GM21381 (cell line): ENCODE data around the gene LAMC1.

Experiments
- ATAC-seq: cut with Tn5 transposase; IDR thresholded peaks from one replicate; pipeline ENCODE4 v1.9.1; 2021; ENCODE audit warnings: mild to moderate bottlenecking, moderate library complexity; ENCODE audit not compliant: unreplicated experiment

Gene LAMC1

DNA sequence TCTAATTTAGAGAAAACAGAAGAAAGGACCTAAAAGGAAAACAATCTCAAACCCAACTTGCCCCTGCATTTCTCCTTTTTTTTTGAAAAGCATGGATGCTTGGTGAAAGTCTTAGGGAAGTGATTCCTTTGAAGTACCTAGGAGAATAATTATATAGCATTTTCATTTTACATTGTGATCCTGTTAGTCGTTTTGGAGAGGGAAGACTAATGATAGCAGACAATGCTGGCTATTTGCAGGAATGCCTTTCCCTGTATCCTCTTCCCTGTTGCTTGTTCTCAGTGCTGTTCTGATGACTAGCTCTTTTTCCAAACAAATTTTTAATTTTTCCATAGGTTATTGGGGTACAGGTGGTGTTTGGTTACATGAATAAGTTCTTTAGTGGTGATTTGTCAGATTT lies 53.9 kb downstream of the LAMC1 start:
- no peak for ATAC-seq

DNA sequence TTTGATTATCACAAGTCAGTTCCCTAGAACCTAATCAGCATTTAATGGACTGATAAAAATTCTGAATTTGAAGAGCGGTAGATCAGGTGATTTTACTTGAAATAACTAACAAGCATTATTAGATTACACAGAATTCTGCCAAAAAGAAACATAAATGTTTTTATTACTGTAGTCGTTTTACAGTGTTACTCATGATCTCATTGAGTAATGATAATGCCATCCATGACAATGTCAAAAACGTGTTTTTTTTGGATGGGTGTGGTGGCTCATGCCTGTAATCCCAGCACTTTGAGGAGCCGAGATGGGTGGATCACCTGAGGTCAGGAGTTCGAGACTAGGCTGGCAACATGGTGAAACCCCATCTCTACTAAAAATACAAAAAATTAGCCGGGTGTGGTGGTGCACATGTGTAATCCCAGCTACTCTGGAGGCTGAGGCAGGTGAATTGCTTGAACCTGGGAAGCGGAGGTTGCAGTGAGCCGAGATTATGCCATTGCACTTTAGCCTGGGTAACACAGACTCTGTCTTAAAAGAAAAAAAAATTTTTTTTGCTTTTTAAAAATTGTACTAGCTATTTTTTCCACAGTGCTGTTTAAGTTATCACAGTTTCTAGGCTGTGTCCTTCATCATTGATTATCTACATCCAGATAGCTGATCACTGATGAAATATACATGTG lies 56.6 kb downstream of the LAMC1 start:
- no peak for ATAC-seq

DNA sequence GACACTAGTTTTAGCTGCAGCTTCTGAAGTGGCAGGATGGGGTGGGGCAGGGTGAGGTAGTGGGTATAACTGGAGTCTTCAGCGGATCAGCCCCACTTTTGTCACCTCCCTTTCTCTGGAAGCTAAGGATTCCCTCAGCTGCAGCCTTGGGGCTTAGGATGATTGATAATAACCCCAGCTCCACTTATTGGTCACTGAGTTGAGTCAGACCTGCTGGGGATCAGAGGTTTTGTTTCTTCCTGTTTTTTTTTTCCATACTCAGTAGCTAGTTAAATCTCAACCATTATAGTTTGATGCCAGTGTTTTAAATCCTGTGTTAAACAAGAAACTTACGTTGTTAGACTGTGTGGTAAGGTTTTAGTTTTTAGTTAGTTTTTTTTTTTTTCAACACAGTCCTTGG lies 57.2 kb downstream of the LAMC1 start:
- ATAC-seq: no peak

DNA sequence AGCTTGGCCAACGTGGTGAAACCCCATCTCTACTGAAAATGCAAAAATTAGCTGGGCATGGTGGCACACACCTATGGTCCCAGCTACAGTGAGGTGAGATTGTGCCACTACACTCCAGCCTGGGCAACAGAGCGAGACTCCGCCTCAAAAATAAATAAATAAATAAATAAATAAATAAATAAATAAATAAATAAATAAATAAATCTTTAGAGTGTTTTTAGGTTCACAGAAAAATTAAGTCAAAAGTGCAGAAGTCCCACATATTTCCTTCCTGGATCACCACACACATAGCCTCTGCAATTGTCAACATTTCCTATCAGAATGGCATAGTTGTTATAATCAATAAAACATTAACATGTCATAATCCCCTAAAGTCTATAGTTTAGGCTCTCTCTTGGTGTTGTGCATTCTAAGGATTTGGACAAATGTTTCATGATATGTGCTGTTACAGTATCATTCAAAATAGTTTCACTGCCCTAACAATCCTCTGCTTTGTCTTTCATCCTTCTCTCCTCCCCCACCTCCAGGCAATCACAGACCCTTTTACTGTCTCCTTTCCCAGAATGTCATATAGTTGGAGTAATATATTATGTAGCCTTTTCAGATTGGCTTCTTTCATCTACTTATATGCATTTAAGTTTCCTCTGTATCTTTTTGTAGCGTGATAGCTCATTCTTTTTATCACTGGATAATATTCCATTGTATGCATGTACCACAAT lies 58.3 kb downstream of the LAMC1 start:
- ATAC-seq: no peak

DNA sequence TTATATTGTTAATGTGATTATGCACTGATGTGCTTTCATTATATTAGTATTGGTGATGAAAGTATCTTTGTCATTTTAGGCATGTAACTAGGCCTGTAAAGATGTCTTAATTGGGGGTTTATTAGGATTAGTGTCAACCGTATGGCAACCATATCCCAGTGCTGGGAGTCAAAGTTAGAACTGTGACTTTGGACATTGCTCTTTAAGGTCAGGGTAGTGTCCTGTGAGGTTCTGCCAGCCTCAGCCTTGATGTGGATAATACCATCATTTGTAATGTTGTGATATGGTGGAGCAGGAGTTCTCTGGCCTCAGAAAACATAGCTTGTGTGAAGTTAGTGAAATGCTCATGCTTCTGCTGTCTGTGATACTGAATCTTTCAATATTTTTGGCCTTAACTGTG lies 59.4 kb downstream of the LAMC1 start:
- no peak for ATAC-seq

DNA sequence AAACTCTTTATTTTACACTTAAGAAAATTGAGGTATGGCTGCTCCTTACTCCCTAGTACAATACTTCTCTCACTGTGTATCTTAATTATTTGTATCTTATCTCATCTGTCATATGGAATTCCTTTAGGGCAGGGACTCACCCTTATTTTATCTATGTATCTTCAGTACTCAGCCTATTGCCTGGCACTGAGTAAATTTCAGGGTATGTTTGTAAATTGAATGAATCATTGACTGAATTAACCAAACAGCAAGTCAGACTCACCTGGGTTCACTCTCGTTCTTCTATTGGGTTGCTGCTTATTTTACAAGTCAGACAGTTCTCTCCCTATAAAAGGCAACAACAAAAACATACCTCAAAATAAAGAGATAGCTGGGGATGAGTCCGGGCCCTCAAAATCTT lies 63.8 kb downstream of the LAMC1 start:
- no peak for ATAC-seq

DNA sequence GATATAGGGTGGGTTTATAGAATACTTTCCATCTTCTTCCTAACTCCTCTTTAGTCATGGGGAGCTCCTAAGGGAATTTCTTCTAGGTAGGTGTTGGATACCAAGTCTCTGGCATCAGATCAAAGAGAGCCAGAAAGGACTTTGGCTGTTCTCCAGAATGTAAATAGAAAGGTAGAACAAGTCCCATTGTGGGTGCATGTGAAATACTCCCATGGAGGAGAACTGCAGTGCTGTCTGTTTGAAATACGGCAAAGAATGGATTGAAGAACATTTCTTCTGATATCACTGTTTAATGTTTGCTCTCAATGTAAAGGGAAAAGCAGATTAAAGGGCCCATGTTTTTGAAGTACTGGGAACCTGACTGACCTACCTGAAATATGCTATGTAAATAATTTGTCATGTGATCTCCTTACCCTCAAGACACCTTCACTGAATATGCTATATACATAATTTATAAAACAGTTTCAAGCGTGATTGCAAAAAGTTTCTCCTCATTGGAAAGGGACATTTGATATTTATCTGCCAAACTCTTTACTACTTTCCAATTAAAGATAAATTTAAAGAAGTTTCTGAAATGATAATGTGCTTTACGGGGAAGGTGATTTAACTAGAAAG lies 65.9 kb downstream of the LAMC1 start:
- no peak for ATAC-seq

DNA sequence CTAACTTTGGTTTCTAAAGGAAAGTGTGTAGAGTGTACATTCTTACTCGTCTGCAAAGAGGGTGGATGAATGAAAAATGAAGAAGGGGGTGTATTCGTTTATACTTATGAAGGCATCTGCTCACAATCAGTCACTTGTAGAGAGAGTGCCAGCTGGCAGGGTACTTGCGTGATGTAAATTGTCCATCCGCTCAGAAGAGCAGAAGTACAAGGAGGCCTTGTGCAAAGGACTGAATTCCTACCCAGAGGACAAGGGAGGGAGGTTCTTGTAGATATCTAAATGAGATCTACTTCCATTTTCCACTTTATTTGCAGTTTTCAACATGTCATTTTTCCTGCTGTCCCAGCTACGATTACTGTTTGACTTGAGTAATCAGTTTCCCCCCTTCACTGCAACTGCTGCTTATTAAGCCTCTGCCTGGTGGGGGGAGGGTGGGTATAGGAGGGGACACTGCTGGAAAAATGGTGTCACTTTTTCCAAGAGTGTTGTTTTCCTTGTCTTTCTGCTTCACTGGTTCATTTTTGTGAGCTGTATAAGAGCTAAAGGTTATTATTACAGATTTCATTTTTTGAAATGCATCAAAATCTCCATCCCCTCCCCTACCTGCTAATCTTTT lies 67.3 kb downstream of the LAMC1 start:
- ATAC-seq: no peak

DNA sequence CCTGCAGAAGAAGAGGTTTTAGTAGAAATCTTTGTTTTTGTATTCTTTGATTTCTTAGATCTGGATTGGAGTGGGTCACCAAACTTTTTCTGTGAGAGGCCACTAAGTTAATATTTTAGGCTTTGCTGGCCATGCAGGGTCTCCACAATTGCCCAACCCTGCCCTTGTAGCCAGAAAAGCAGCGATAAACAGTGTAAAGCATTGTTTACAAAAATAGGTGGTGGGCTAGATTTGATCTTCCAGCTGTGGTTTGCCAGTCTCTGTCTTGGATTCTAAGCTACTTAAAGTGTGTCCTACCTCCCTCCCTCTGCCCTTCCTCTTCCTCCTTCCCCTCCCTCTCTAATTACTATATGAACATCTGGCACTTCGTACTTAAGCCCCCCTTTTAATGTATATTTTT lies 68.0 kb downstream of the LAMC1 start:
- ATAC-seq: no peak

DNA sequence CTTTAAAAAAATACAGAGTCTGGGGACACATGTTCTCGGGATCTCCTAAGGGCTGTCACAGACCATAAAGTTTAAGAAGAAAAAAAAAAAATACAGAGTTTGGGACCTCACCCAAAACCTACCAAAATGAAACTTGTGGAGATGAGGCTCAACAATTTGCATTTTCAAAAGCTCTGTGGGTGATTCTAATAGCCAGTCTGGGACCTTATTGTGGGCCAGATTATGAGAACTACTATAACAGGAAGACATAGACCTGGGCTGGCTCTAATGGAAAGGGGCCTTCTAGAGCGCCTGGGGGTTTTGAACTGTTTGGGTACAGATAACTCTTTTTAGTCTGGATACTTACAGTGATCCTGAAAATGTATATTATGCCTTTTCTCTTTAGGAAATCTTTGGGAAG lies 69.1 kb downstream of the LAMC1 start:
- ATAC-seq: no peak

DNA sequence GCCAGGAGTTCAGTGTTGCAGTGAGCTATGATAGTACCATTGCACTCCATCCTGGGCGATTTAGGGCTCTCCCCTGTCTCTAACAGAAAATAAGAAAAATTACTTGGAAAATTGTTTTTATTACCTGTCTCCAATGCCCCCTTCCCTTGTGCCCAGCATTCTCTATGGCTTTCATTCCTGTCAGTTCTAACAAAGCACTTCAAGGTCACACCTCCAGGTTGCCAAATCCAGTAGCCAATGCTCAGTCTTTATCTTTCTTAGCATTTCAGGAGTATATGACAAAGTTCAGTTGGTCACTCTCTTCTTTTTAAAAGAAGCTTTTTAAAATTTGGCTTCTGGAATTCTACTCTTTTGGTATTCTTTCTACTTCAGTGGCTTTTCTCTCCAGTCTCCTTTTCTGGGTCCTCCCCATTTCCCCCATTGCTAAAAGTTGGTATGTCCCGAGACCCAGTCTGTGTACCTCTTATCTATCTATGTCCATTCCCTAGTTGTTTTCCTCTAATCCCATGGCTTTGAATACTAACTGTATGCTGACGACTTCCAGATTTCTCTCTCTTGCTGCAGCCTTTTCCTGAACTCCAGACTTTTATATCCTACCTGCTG lies 69.9 kb downstream of the LAMC1 start:
- ATAC-seq: no peak

DNA sequence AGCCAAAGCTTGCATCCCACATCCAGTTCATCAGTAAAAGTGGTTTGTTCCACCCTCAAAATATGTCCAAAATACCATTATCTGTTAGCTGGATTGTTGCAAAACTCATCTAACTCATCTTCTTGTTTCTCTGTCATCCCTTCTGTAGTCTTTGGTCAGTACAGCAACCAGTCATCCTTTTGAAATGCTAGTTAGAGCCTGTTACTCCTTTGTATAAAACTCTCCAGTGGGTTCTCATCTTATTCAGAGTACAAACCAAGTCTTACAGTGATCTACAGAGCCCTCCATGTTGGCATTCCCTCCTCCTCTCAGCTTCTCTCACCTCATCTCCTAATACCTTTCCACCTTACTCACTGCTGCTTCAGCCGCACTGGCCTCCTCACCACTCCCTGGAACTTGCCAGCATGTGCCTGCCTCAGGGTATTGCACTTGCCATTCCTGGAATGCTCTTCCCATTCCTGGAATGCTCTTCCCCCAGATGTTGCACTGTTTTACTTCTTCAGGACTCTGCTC lies 70.6 kb downstream of the LAMC1 start:
- no peak for ATAC-seq

DNA sequence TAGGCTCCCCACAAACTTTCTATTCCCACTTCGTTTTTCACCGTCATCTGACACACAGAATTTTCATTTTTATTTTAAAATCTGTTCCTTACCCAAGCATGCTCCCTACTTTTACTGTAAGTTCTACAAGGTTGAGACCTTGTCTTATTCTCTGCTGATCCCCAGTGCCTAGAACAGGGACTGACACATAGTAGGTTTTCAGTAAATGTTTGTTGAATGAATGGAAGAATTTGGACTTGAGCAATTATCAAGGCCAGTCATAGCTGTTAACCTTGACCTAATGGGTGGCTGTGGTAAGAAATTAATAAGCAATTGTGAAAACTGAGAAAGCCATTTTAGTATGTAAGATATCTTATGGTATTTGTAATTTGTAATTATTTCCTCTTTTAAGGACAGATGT lies 71.1 kb downstream of the LAMC1 start:
- ATAC-seq: no peak

DNA sequence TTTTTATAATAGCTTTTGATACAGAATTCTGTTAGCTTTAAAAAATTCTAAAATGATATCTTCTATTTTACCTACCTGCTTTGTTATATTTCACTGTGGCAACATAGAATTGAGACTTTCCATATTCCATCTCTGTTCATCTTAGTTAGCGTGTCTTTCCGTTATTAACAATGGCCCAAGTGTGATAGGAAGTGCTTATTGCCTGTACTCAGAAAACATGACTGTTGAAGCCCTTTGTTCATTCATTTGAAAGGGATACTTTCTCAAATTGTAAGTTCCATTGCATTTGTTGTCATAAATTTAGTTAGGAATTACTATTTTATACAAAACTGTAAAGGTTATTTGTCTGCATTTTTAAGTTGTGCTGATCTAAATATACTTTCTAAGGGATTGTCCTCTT lies 73.1 kb downstream of the LAMC1 start:
- ATAC-seq: no peak

DNA sequence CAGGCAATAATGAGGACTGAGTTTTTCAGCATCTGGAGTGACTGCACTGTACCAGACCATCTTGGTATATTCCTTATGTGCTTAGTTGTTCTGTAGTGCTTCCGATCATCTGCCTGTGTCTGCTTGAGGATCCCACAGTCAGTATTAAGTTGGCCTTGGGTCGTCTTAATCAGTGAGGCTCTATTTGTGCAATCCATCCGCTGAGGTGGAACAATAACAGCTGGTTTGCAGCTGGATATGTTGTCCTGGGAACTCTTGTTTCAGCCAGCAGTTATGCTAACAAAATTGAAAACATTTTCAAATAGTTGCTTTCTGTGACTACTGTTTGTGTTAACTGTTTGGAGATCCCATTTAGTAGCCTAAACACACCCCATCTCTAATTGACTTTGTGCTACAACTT lies 73.7 kb downstream of the LAMC1 start:
- ATAC-seq: no peak

DNA sequence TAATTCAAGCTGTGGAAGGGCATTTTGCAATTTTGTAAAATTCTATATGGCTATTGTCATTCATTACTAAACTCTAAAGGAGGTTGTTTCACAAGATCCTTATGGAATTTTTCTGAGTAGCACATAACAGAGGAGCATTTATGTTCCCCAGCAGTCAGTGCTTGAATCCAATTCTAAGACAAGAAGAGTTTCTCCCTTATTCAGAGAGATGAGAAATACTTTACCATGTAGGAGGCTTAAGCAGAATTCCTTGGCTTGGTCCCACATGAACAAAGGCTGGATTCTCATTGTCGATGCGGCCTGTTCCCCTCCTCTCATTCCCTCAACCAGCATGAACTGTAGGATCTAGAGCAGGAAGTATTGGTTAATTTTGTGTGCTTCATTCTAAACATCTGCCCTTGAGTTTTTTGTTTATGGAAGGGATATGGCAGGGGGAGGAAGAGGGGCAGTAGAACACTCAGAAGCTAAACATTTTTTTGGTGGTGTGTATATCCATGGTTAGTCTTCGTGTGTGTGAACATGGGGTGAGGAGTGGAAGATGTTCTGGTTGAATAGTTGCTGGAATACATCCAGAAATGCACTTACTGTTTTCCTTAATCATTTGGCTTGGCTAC lies 74.3 kb downstream of the LAMC1 start:
- ATAC-seq: no peak

DNA sequence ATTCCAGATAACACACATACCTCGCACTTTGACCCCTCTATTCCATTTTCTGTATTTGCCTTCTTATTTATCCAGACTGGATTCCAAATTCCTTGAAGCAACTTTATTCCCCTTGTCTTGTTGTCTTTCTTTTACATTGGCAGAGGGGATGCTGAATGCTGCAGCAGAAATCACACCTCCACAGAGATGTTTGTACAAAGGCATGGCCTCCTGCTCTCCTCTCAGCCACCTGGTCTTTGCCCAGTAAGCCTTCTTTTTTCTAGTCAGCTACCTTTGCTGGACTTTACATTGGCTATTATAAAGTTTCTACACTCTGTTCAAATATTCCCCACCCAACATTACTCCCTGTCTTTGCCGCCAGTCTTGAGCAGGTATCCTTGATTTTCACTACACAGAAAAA lies 75.1 kb downstream of the LAMC1 start:
- no peak for ATAC-seq

DNA sequence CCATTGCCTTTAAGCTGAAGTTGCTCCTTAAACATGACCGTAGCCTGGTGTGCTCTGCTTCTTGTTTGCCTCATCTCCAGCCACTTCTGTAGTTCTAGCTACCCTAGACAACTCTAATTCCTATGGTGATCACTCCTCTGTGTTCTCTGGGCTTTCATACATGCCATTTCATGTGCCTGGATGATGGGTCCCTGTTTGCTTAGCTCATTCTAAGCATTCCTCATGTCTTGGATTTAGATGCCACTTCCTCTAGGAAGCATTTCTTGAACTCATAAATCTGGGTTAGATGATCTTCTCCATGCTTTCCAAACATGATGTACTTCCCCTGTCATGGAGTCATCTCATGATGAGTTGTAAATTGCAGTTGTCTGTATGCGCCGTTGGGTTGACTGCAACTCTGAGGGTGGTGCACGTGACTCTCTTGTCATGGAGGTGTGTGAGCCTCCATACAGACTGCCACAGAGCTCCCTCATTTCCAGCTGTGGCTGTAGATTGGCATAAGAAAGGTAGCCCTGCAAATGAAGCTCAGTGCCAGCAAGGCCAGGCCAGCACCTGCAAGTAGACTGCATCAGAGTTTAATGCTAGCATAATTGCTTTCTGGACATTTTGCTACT lies 77.2 kb downstream of the LAMC1 start:
- no peak for ATAC-seq

DNA sequence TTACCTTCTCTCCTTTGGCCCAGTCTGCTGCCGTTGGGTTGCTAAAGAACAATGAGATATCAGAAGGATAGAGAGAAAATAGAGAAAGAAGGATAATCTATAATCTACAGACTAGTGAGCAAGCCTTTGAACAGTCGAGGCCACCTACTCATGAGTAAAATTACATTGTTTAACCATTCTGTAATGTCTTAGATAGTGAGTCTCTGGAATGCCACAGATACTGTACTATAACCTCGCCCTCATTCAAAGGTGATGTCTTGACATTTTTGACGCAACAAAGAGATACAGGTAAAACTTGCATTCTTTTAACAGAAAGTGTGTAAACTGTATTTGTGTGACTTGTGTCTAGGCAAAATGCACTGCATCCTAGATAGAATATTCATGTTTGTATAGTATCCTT lies 77.9 kb downstream of the LAMC1 start:
- ATAC-seq: no peak

DNA sequence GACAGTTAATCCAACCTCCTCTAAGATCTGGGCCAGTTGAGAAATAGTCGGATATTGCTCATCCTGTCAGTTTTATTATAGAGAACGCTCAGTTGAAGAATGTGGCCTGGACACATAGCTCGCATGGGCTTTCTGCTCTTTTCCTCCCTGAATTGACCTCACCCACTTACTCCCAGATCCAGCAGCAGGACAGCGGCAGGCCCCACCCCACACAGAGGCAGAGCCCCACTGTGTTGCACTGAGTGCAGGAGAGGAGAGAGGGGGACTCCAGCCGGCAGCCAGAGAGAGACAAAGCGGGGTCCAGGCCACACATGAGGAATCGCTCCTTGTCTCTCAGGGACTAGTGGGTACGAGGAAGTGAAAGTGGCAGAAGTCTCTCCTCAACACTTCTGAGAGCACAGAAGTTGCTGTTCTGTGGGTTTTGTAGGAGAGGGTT lies 78.6 kb downstream of the LAMC1 start:
- ATAC-seq: peak; percentile 62
